Neural cell (in vitro differentiated cells): ENCODE measurements around the gene NDUFA11. TPM values are rescaled to one million over a fixed set of nuclear protein-coding genes. Genes with fewer than 3 reads are reported as not detected.
"Not testable (repeated sequence)": the region's sequence is repeated elsewhere in the genome, so short reads cannot be mapped to it uniquely, and the experiment has no call there.

Experiments used
- H2AFZ ChIP-seq: fragments of 200-600, 300-800 bp; sonication (generic), shearing (Covaris generic); 2 replicates; pipeline ENCODE4 v1.6.0; 2014; ENCODE audit warnings: low read depth, mild to moderate bottlenecking, antibody characterized with exemption, low read length, moderate library complexity
- H3F3A ChIP-seq: fragments of 200-600 bp; shearing (Covaris generic); 2 replicates; pipeline ENCODE4 v1.6.1; 2016; ENCODE audit warnings: mild to moderate bottlenecking, moderate library complexity, mixed read lengths, antibody characterized with exemption, low read length; ENCODE audit not compliant: insufficient read depth, poor library complexity, severe bottlenecking
- H3K27ac ChIP-seq: fragments of 200-600, 300-800 bp; sonication (generic), shearing (Covaris generic); 2 replicates; pipeline ENCODE4 v1.5.1; 2014; ENCODE audit warnings: mild to moderate bottlenecking, low read length, moderate library complexity
- H3K27me3 ChIP-seq: fragments of 300-800, 200-600 bp; sonication (generic), shearing (Covaris generic); 2 replicates; pipeline ENCODE4 v1.6.0; 2014; ENCODE audit warnings: mild to moderate bottlenecking, low read depth, low read length, moderate library complexity; ENCODE audit not compliant: insufficient read depth
- H3K36me3 ChIP-seq: fragments of 300-800, 200-600 bp; sonication (generic), shearing (Covaris generic); 2 replicates; pipeline ENCODE4 v1.5.1; 2014; ENCODE audit warnings: mild to moderate bottlenecking, antibody characterized with exemption, low read length, moderate library complexity; ENCODE audit not compliant: insufficient read depth
- H3K4me2 ChIP-seq: fragments of 300-800, 200-600 bp; sonication (generic), shearing (Covaris generic); 2 replicates; pipeline ENCODE4 v1.6.0; 2014; ENCODE audit warnings: mild to moderate bottlenecking, low read length
- H3K4me3 ChIP-seq: fragments of 300-800, 200-600 bp; sonication (generic), shearing (Covaris generic); 2 replicates; pipeline ENCODE4 v1.5.1; 2014; ENCODE audit warnings: mild to moderate bottlenecking, low read length, moderate library complexity
- H3K79me2 ChIP-seq: fragments of 200-600 bp; shearing (Covaris generic); replicated peaks from 2 replicates; pipeline ENCODE4 v1.6.0; 2014; ENCODE audit warnings: mild to moderate bottlenecking, low read length, moderate library complexity; ENCODE audit not compliant: insufficient read depth
- H3K9ac ChIP-seq: fragments of 300-800, 200-600 bp; sonication (generic), shearing (Covaris generic); 2 replicates; pipeline ENCODE4 v1.6.1; 2016; ENCODE audit warnings: mild to moderate bottlenecking, low read length, mixed read lengths
- H3K9me2 ChIP-seq: fragments of 200-600 bp; shearing (Covaris generic); 2 replicates; pipeline ENCODE4 v1.6.1; 2016; ENCODE audit warnings: mild to moderate bottlenecking, low read length, mixed read lengths; ENCODE audit not compliant: insufficient read depth
- H3K9me3 ChIP-seq: fragments of 200-600, 300-800 bp; sonication (generic), shearing (Covaris generic); 2 replicates; pipeline ENCODE4 v1.6.1; 2016; ENCODE audit warnings: mild to moderate bottlenecking, mixed run types, low read length, moderate library complexity, mixed read lengths
- H4K20me1 ChIP-seq: fragments of 200-600 bp; shearing (Covaris generic); 2 replicates; pipeline ENCODE4 v1.6.1; 2016; ENCODE audit warnings: mild to moderate bottlenecking, mixed run types; ENCODE audit not compliant: insufficient read depth
- CTCF ChIP-seq: fragments of 450-650 bp; IDR thresholded peaks from 2 replicates; pipeline ENCODE4 v1.5.1; 2014; ENCODE audit warnings: antibody characterized with exemption, mild to moderate bottlenecking, moderate library complexity; ENCODE audit not compliant: poor library complexity, severe bottlenecking
- EP300 ChIP-seq: fragments of 450-650 bp; conservative IDR thresholded peaks from 2 replicates; pipeline ENCODE4 v1.6.1; 2014; ENCODE audit warnings: antibody characterized with exemption, mild to moderate bottlenecking, moderate library complexity; ENCODE audit not compliant: poor library complexity, severe bottlenecking
- EZH2 ChIP-seq: fragments of 200-600, 300-800 bp; shearing (Covaris generic), sonication (generic); IDR thresholded peaks from 2 replicates; pipeline ENCODE4 v1.6.1; 2014; ENCODE audit warnings: antibody characterized with exemption, low read length, borderline replicate concordance, mild to moderate bottlenecking; ENCODE audit not compliant: insufficient read depth, poor library complexity, severe bottlenecking
- MXI1 ChIP-seq: fragments of 450-650 bp; conservative IDR thresholded peaks from 2 replicates; pipeline ENCODE4 v1.6.1; 2014; ENCODE audit warnings: antibody characterized with exemption, mild to moderate bottlenecking; ENCODE audit not compliant: poor library complexity, severe bottlenecking
- POLR2AphosphoS5 ChIP-seq: IDR thresholded peaks from 2 replicates; pipeline ENCODE4 v1.6.1; 2012
- RAD21 ChIP-seq: fragments of 450-650 bp; conservative IDR thresholded peaks from 2 replicates; pipeline ENCODE4 v1.6.1; 2014; ENCODE audit warnings: antibody characterized with exemption, mild to moderate bottlenecking, moderate library complexity
- REST ChIP-seq: IDR thresholded peaks from 2 replicates; pipeline ENCODE4 v1.6.1; 2012; ENCODE audit warnings: borderline replicate concordance
- SMC3 ChIP-seq: fragments of 450-650 bp; conservative IDR thresholded peaks from 2 replicates; pipeline ENCODE4 v1.6.1; 2014; ENCODE audit warnings: antibody characterized with exemption, mild to moderate bottlenecking, moderate library complexity; ENCODE audit not compliant: poor library complexity
- TAF1 ChIP-seq: IDR thresholded peaks from 2 replicates; pipeline ENCODE4 v1.6.1; 2012; ENCODE audit warnings: low read depth
- polyA plus RNA-seq: library from polyadenylated mRNA; depleted of rRNA; stranded (reverse); fragments of >200 nt; gene quantifications from 2 replicates; pipeline ENCODE4 v1.2.3, GENCODE V29; 2014

The NDUFA11 gene
- polyA plus RNA-seq, 1 donor from 2014 or later, result 594 TPM

DNA sequence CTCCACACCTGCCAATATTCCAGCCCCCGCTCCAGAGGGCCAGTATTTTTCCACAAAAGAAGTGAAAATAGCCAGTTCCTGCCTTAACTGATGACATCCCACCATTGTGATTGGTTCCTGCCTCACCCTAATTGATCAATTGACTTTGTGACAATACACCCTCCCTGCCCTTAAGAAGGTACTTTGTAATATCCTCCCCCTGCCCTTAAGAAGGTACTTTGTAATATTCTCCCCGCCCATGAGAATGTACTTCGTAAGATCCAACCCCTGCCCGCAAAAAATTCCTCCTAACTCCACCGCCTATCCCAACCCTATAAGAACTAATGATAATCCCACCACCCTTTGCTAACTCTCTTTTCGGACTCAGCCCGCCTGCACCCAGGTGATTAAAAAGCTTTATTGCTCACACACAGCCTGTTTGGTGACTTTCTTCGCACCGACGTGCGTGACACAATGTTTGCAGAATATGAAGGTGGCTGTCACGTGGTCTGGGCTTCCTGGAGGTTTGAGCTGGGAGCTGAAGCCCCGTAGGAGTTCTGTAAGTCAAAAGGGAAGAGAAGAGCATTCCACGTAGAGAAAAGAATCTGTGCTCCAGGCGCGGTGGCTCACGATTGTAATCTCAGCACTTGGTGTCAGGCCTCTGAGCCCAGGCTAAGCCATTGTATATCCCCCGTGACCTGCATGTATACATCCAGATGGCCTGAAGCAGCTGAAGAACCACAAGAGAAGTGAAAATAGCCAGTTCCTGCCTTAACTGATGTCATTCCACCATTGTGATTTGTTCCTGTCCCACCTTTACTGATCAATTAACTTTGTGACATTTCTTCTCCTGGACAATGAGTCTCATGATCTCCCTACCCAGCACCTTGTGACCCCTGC lies 46.1 kb downstream of the NDUFA11 start:
- TF ChIP-seq REST, result no peak
- H3K36me3 ChIP-seq, result no peaks in the 10 kb centered on the region
- H3K9me2 ChIP-seq, result no peaks in the 10 kb centered on the region

GRCh38 chr19:5855151-5855550 lies 48.4 kb downstream of the NDUFA11 start:
- H3K4me2 ChIP-seq, H3K4me3 ChIP-seq: not testable (repeated sequence)

More for the DNA sequence above, 46.1 kb downstream of the NDUFA11 start:
- Histone ChIP-seq H3K27me3 (no peaks in the 10 kb centered on the region), H3K27ac (no peak overlapping the region), H4K20me1 (no peaks in the 10 kb centered on the region), H3K79me2 (no peaks in the 10 kb centered on the region), H3K9ac (no peak overlapping the region), H3F3A (no peaks in the 10 kb centered on the region), H2AFZ (no peak overlapping the region), H3K4me3 (no peak overlapping the region), H3K9me3 (no peaks in the 10 kb centered on the region), H3K4me2 (no peak overlapping the region)

GRCh38 chr19:5854121-5854520 lies 49.5 kb downstream of the NDUFA11 start:
- not testable (repeated sequence) for H3K4me3 ChIP-seq, H3K27me3 ChIP-seq, H3K79me2 ChIP-seq, H3K9me2 ChIP-seq, H3K36me3 ChIP-seq, H3K9ac ChIP-seq, H3F3A ChIP-seq, H3K4me2 ChIP-seq, H3K9me3 ChIP-seq, H2AFZ ChIP-seq, H4K20me1 ChIP-seq, H3K27ac ChIP-seq

More at GRCh38 chr19:5855151-5855550, 48.4 kb downstream of the NDUFA11 start:
- not testable (repeated sequence) for H3K79me2 ChIP-seq, H4K20me1 ChIP-seq, H3K36me3 ChIP-seq, H3K9me2 ChIP-seq, H2AFZ ChIP-seq, H3K27ac ChIP-seq, H3K27me3 ChIP-seq, H3K9me3 ChIP-seq, H3K9ac ChIP-seq, H3F3A ChIP-seq

DNA sequence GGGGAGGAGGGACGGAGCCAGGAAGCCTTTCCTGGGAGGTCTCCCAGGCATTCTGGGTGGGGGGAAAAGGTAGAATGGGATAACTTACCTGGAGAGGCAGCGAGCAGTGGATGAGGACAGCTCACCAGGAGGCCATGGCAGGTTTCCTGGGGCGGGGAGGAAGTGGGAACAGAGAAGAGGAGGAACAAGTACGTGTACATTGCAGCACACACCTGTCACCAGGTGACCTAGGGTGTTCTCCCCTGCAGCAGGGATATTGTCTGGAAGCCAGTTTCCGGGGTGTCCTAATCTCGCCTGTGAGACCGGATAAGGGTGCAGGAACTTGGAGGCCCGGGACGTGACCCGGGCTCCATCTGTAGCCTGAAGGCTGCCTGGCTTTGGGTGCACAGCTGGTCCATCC lies 52.3 kb downstream of the NDUFA11 start, which contains the start of gene FUT3:
Gene FUT3 (minus strand): TSS at position 148 of the 400 bp plus-strand sequence.
- Histone ChIP-seq H3K27me3 (no peaks in the 10 kb centered on the region), H3K4me3 (no peak within 1 kb of the TSS), H3K36me3 (no peaks in the 10 kb centered on the region), H3K79me2 (no peaks in the 10 kb centered on the region), H2AFZ (no peak within 1 kb of the TSS), H3K4me2 (no peak within 1 kb of the TSS), H3K27ac (no peak within 1 kb of the TSS), H3K9me2 (no peaks in the 10 kb centered on the region), H3K9ac (no peak within 1 kb of the TSS), H3K9me3 (no peaks in the 10 kb centered on the region), H3F3A (no peaks in the 10 kb centered on the region), H4K20me1 (no peaks in the 10 kb centered on the region)
- TF ChIP-seq RAD21 (no peak), SMC3 (no peak), EP300 (no peak), MXI1 (no peak), REST (no peak), CTCF (no peak), POLR2AphosphoS5 (no peak), TAF1 (no peak), EZH2 (no peak)
